HG03060 (cell line): ENCODE measurements around the gene TADA2B.

Experiments
- ATAC-seq: cut with Tn5 transposase; IDR thresholded peaks from one replicate; pipeline ENCODE4 v1.9.1; 2021; ENCODE audit warnings: low read depth, moderate number of reproducible peaks; ENCODE audit not compliant: unreplicated experiment

The TADA2B gene

GRCh38 chr4:7017446-7018048 lies 25.6 kb upstream of the TADA2B start:
- ATAC-seq, result no peak

- no peak for ATAC-seq
Observed at GRCh38 chr4:7018281-7018680, 24.9 kb upstream of the TADA2B start.

DNA sequence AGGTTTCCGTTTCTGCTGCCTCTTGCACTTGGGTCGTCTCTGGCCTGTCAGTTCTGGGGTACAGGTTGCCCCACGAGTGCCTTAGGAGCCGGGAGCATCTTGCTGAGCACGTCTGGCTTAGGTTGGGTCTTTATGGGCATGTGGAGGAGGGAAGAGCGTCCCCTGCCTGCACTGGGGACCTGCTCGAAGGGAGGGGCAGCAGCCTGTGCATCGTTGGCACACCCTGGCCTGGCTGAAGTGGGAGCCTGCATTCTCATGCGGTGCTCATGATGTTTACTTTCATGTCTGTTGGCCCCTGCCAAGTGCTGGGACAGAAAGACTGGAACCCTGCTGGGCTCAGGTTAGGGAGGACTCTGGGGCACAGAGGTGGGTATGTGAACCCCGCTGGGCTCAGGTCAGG lies 23.8 kb upstream of the TADA2B start:
- no peak for ATAC-seq

GRCh38 chr4:7020290-7020689 lies 22.9 kb upstream of the TADA2B start:
- ATAC-seq, result no peak

DNA sequence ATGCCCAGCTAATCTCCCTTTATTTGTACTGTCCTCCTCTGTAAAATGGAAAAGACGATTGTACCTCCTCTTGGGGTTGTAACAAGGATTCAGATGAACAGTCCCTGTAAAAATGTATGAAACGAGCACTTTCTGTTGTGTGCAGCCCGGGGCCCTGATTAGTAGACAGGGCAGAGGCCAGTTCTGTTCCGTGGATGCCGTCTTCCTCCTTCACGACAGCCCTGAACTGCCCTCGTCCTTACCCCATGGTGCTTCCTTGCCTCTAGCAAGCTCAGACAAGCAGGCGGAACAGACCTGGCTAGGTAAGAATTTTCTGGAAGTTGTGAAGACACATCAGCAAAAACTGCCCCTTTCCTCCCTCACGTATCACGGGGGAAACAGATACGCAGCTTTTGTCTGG lies 22.3 kb upstream of the TADA2B start:
- ATAC-seq, result no peak

DNA sequence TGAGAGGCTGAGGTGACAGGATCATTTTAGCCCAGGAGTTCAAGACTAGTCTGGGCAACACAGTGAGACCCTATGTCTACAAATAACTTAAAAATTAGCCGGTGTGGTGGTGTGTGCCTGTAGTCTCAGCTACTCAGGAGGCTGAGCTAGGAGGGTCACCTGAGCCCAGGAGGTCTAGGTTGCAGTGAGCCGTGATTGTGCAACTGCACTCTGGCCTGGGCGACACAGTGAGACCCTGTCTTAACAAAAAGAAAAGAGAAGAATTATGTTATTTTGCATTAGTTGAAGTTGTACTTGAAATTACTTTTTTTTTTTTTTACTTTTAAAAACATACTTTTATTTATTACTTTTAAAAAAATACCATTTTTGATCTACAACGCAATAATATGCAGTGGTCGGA lies 21.8 kb upstream of the TADA2B start:
- no peak for ATAC-seq

- no peak for ATAC-seq
Observed at GRCh38 chr4:7021930-7022664, 21.1 kb upstream of the TADA2B start.

GRCh38 chr4:7023486-7023885 lies 19.7 kb upstream of the TADA2B start:
- no peak for ATAC-seq

DNA sequence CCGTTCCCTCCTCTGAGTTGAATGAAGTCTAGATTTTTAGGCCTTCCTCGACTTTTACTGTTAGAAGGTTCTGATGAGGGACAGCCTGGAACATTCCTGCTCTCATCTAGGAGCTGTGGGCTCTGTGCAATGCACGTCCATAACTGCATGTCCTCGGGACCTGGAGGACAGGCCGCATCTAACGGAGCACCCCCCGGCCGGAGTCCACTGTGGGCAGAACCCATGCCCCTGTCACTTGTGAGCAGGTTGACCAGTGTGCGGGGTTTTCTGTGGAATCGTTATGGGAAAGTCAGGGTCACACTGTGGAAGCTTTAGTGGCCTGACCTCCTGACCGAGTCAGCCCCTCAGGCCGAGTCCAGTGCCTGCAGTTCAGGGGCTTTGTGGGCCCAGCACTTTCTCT lies 19.3 kb upstream of the TADA2B start:
- no peak for ATAC-seq

- no peak for ATAC-seq
Observed at GRCh38 chr4:7024336-7024890, 18.8 kb upstream of the TADA2B start.

DNA sequence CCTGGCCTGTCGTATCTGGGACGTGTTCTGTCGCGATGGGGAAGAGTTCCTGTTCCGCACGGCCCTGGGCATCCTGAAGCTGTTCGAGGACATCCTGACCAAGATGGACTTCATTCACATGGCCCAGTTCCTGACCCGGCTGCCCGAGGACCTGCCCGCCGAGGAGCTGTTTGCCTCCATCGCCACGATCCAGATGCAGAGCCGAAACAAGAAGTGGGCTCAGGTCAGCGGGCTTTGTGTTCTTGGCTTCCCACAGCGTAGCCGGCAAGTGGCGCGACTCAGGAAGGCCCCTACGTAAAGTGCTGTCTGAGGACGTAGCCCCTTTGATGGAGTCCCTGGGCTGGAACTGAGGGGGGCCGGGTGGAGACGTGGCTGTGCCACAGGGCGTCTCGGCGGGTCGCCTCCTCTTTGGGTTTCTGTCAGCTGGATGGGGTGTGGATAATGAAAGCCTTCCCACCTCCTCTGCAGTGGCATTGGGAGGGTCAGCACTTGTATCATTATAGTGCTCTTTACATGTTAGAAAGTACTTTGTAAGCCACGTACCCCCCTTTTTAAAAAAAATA lies 18.1 kb upstream of the TADA2B start:
- ATAC-seq, result no peak

DNA sequence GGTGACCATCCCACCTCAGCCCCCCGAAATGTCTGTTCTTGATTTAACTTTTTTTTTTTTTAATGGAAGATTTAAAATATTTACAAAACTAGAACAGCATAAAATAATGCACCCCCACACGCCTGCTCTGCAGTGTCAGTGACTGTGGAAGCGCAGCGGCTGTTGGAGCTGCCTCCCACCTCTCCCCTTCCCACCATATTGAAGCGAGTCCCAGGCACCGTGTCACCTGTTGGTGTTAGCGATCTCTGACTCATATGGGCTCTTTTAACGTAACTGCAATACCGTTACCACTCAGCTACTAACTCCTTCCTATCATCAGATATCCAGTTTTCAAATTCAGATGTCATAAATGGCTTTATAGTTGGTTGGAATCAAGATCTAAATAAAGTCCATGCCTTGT lies 17.1 kb upstream of the TADA2B start:
- ATAC-seq, result no peak

GRCh38 chr4:7027284-7027683 lies 15.9 kb upstream of the TADA2B start:
- ATAC-seq, result no peak

- no peak for ATAC-seq
Observed at GRCh38 chr4:7027913-7028312, 15.3 kb upstream of the TADA2B start.

- no peak for ATAC-seq
Observed at GRCh38 chr4:7029212-7029611, 14.0 kb upstream of the TADA2B start.

DNA sequence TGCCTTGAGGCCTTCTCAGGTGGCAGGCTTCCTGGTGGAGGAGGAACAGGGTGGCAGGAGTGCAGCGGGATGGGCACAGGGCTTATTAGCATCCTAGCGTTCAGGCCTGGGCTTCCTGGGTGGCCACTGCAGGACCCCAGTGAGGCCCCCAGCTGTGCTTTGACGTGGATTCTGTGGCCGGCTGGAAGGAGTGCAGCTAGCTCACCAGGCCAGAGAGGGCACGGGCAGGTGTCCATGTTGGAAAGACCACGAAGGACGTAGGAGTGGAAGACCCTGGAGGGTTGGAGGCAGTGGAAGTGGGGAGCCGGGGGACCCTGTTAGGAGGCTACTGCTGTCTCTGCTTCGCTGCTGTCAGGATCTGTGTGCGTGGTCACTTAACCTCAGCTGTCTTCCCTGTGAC lies 13.3 kb upstream of the TADA2B start:
- ATAC-seq, result no peak

GRCh38 chr4:7030856-7031255 lies 12.3 kb upstream of the TADA2B start:
- no peak for ATAC-seq

DNA sequence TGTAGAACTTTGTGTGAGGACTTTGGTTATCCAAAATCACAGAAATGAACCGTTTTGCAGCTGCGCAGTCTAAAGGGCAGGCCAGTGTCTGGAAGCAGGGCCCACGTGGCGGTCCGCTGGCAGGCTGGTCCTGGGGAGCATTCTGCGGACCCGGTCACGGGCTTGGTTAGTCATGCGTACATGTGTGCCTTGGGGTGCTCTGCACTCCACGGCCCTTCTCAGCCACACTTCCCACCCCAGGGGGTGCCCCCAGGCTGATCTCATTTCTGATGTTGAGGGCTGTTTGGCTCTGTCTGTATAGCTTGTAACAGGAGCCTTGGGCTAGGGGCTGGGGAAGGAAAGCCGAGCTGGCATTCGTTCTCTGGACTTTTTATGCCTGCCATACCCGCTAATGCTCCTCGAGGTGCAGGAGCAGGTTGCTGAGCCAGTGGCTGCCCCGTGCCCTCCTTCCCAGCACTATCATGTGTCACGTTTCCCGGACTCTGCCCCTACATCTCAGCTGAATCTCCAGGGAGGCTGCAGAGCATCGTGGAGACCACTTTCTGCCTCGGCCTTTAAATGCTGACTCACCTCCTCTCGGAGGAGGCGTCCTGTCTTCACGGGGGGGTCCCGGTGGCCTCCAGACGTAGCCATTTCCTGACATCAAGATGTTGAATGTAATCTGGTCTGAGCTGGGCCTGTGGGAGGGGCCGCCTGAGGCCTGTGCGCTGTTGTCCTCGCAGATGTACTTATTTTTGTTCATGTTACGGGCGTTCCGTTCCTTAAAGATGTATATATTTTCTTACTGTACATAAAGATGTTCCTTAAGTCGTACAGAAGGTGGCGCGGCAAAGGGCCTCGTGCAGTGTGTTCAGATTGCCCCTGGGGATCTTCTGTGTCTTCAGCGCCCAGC lies 11.4 kb upstream of the TADA2B start:
- ATAC-seq, result no peak

- ATAC-seq, result no peak
Observed at GRCh38 chr4:7032596-7032995, 10.6 kb upstream of the TADA2B start.

GRCh38 chr4:7034262-7035081 lies 8.7 kb upstream of the TADA2B start:
- no peak for ATAC-seq
